A549 (cell line): ENCODE measurements around the gene AKR1E2. TPM values are rescaled to one million over a fixed set of nuclear protein-coding genes. Genes with fewer than 3 reads are reported as not detected.

Experiments used
- ATAC-seq, 2 experiments: fragments of 200-7000 bp in 1 of 2; fragments of >200 bp in 1 of 2; cut with Nextera tagmentation in 1 of 2; cut with Tn5 transposase in 1 of 2; 3 replicates each; pipeline versions ENCODE4 v1.8.0 to v1.9.1; 2018 to 2020; ENCODE audit warnings: mild to moderate bottlenecking in 1 of 2, moderate library complexity in 1 of 2
- CTCF ChIA-PET: fragments of 300-600 bp; sonication (Branson Sonifier 250); formaldehyde crosslinking; extraction: SDS; loops from one replicate; lab custom pipeline; 2021; ENCODE audit warnings: antibody characterized with exemption, inconsistent platforms; lab: Yijun Ruan, JAX
- POLR2A ChIA-PET: fragments of 350-600 bp; formaldehyde crosslinking; extraction: SDS; loops from one replicate; lab custom pipeline; 2021; ENCODE audit warnings: antibody characterized with exemption, inconsistent platforms; lab: Yijun Ruan, JAX
- DNase-seq, 2 experiments: peaks; one replicate each; pipeline versions ENCODE4 v3.0.0 to v3.0.0-alpha.2; 2011 to 2016; ENCODE audit warnings: low read depth in 1 of 2, low spot score in 1 of 2
- FAIRE-seq: peaks from 2 replicates; lab custom pipeline; 2011; peaks lifted over from hg19 to GRCh38; lab: Jason Lieb, UNC
- H3K27ac ChIP-seq, 2 experiments: fragments of >200 bp; sonication (Bioruptor Twin); formaldehyde crosslinking; 3 replicates each; pipeline ENCODE4 v1.5.1; 2016 to 2017
- H3K4me1 ChIP-seq: fragments of >200 bp; sonication (Bioruptor Twin); formaldehyde crosslinking; 3 replicates; pipeline ENCODE4 v1.6.1; 2016
- H3K4me2 ChIP-seq: fragments of >200 bp; sonication (Bioruptor Twin); formaldehyde crosslinking; 3 replicates; pipeline ENCODE4 v1.6.1; 2016
- H3K4me3 ChIP-seq: fragments of >200 bp; sonication (Bioruptor Twin); formaldehyde crosslinking; 3 replicates; pipeline ENCODE4 v1.5.1; 2016
- H3K9me3 ChIP-seq: fragments of >200 bp; sonication (Bioruptor Twin); formaldehyde crosslinking; 3 replicates; pipeline ENCODE4 v1.6.1; 2016
- ATOH8 ChIP-seq: fragments of 250-450 bp; sonication (Bioruptor Pico); IDR thresholded peaks from 2 replicates; pipeline ENCODE4 v1.5.0; 2020; ENCODE audit warnings: low read depth, mild to moderate bottlenecking, moderate library complexity
- BHLHE40 ChIP-seq: IDR thresholded peaks from 2 replicates; pipeline ENCODE4 v1.6.1; 2012; ENCODE audit warnings: low read depth, low read length, inconsistent platforms
- CEBPB ChIP-seq, 2 experiments: fragments of >200 bp in 1 of 2; sonication (Bioruptor Twin) in 1 of 2; formaldehyde crosslinking in 1 of 2; IDR thresholded peaks; 2 replicates each; pipeline ENCODE4 v1.6.1; 2012 to 2016
- EHF ChIP-seq: fragments of 250-450 bp; sonication (Bioruptor Pico); IDR thresholded peaks from 2 replicates; pipeline ENCODE4 v1.5.0; 2020; ENCODE audit warnings: mild to moderate bottlenecking
- EP300 ChIP-seq, 2 experiments: fragments of >200 bp; sonication (Bioruptor Twin); formaldehyde crosslinking; IDR thresholded peaks; 2 replicates in 1 of 2; 3 replicates in 1 of 2; pipeline ENCODE4 v1.6.1; 2016 to 2017
- GATA3 ChIP-seq: IDR thresholded peaks from 2 replicates; pipeline ENCODE4 v1.6.1; 2012; ENCODE audit warnings: borderline replicate concordance
- HDAC2 ChIP-seq: fragments of 200-600 bp; sonication (generic); IDR thresholded peaks from 2 replicates; pipeline ENCODE4 v1.6.1; 2016
- HEYL ChIP-seq: fragments of 250-450 bp; sonication (Bioruptor Pico); IDR thresholded peaks from 2 replicates; pipeline ENCODE4 v1.8.0; 2021; ENCODE audit warnings: mild to moderate bottlenecking, moderate library complexity
- HOXA7 ChIP-seq: fragments of 250-450 bp; sonication (Bioruptor Pico); IDR thresholded peaks from 2 replicates; pipeline ENCODE4 v1.5.0; 2020; ENCODE audit warnings: mild to moderate bottlenecking, moderate library complexity
- JUN ChIP-seq, 2 experiments: fragments of >200 bp; sonication (Bioruptor Twin); formaldehyde crosslinking; IDR thresholded peaks; 2 replicates in 1 of 2; 3 replicates in 1 of 2; pipeline ENCODE4 v1.6.1; 2016 to 2017
- KDM5A ChIP-seq: fragments of 200-600 bp; sonication (generic); IDR thresholded peaks from 2 replicates; pipeline ENCODE4 v1.6.1; 2016; ENCODE audit warnings: antibody characterized with exemption, mild to moderate bottlenecking
- MAFK ChIP-seq: fragments of 450-650 bp; IDR thresholded peaks from 2 replicates; pipeline ENCODE4 v1.6.1; 2014; ENCODE audit not compliant: partially characterized antibody
- MAZ ChIP-seq: fragments of 150-350 bp; IDR thresholded peaks from 2 replicates; pipeline ENCODE4 v1.6.1; 2014; ENCODE audit warnings: antibody characterized with exemption, low read depth, low read length, borderline replicate concordance
- PBX3 ChIP-seq: IDR thresholded peaks from 2 replicates; pipeline ENCODE4 v1.6.1; 2012
- PHF8 ChIP-seq: fragments of 200-600 bp; sonication (generic); IDR thresholded peaks from 2 replicates; pipeline ENCODE4 v1.6.1; 2016; ENCODE audit warnings: low read depth, mild to moderate bottlenecking, antibody characterized with exemption, moderate library complexity, borderline replicate concordance
- POLR2A ChIP-seq: IDR thresholded peaks from 2 replicates; pipeline ENCODE4 v1.6.1; 2012; ENCODE audit warnings: mild to moderate bottlenecking, low read length
- RFX5 ChIP-seq: fragments of 450-650 bp; IDR thresholded peaks from 2 replicates; pipeline ENCODE4 v1.7.1; 2014; ENCODE audit warnings: antibody characterized with exemption, mild to moderate bottlenecking, moderate library complexity
- SREBF2 ChIP-seq: fragments of 450-650 bp; IDR thresholded peaks from 2 replicates; pipeline ENCODE4 v1.6.1; 2014; ENCODE audit warnings: mild to moderate bottlenecking, moderate library complexity
- TFCP2L1 ChIP-seq: fragments of 250-450 bp; sonication (Bioruptor Pico); IDR thresholded peaks from 2 replicates; pipeline ENCODE4 v1.5.0; 2021; ENCODE audit warnings: mild to moderate bottlenecking
- TP53 ChIP-seq: fragments of 250-450 bp; sonication (Bioruptor Pico); IDR thresholded peaks from 2 replicates; pipeline ENCODE4 v1.5.0; 2021; ENCODE audit warnings: mild to moderate bottlenecking, moderate library complexity
- ZNF302 ChIP-seq: fragments of 250-450 bp; sonication (Bioruptor Pico); IDR thresholded peaks from 2 replicates; pipeline ENCODE4 v1.9.0; 2021; ENCODE audit warnings: inconsistent platforms, mild to moderate bottlenecking, moderate library complexity
- WGBS: methylation state at CpG from one replicate; pipeline ENCODE4 v1.1.6; 2017; ENCODE audit errors: missing lambda C conversion rate; 5-methylcytosine and 5-hydroxymethylcytosine counted together
- polyA plus RNA-seq, 4 experiments: library from polyadenylated mRNA; depleted of rRNA in 3 of 4; stranded (reverse); fragments of >200 nt; fragmentation: RNase III in 1 of 4; extraction: RNeasy Plus Mini Kit Qiagen cat#74134 plus additional on column Dnase treatment in 1 of 4; gene quantifications; 2 replicates in 3 of 4; 3 replicates in 1 of 4; pipeline ENCODE4 v1.2.3, GENCODE V29; 2011 to 2017
- TF ChIP-seq, protein P1 (sequence below): fragments of 150-350 bp; IDR thresholded peaks from 2 replicates; pipeline ENCODE4 v1.6.1; 2014; ENCODE audit warnings: low read depth, mild to moderate bottlenecking, low read length
- TF ChIP-seq, protein P2 (sequence below): IDR thresholded peaks from 2 replicates; pipeline ENCODE4 v1.6.1; 2012; ENCODE audit warnings: low read depth, borderline replicate concordance
- TF ChIP-seq, protein P3 (sequence below): fragments of 250-450 bp; sonication (Bioruptor Pico); IDR thresholded peaks from 2 replicates; pipeline ENCODE4 v1.5.0; 2021; ENCODE audit warnings: mild to moderate bottlenecking, moderate library complexity, borderline replicate concordance
- TF ChIP-seq, protein P4 (sequence below): fragments of >200 bp; sonication (Bioruptor Twin); formaldehyde crosslinking; IDR thresholded peaks from 3 replicates; pipeline ENCODE4 v1.5.1; 2016

The AKR1E2 gene
- polyA plus RNA-seq, 2 of the 4 experiments (the other 2 are of a cell fraction) = 11.2 to 17.5 TPM

GRCh38 chr10:4889959-4890358, 64.0 kb downstream of the AKR1E2 start (continued):
- TF ChIP-seq HEYL = no peak

DNA sequence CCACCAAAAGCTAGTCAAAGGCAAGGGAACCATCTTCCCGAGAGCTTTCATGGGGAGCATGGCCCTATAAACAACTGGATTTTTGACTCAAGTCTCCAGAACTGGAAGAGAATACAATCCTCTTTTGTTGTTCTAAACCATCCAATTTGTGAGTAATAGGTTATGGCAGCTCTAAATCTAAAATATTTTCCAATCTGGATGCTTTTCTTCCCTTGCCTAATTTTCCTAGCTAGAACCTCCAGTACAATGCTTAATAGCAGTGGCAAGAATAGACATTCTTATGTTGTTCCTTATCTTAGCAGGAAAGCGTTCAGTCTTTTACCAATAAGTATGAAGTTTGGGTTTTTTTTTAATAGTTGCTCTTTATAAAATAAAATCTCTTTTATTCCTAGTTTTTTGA, 66.7 kb downstream of the AKR1E2 start:
- H3K9me3 ChIP-seq = peaks cover 3% of the 10 kb centered on the region; the same call in 1 of the 3 replicates
- no peak overlapping the region for H3K4me3 ChIP-seq
- no peak for DNase-seq
- CTCF ChIA-PET = interaction anchor here (0.6 kb wide), 1 partner anchor 382 kb away, joined by 3 read pairs; no protein-coding TSS in a partner anchor
- 86% methylated on average over 2 of the region's 2 CpGs for WGBS
- no peak for FAIRE-seq
- H3K4me1 ChIP-seq = no peaks in the 10 kb centered on the region
- ATAC-seq = no peak
- TF ChIP-seq PHF8 (no peak), POLR2A (no peak), PBX3 (no peak), MAZ (no peak), ATOH8 (CRISPR knock-in tag) (no peak), HOXA7 (CRISPR knock-in tag) (no peak), RFX5 (no peak), ZNF302 (no peak), HEYL (no peak), BHLHE40 (no peak), EHF (CRISPR knock-in tag) (no peak), KDM5A (no peak)
- TF ChIP-seq, protein P1, sequence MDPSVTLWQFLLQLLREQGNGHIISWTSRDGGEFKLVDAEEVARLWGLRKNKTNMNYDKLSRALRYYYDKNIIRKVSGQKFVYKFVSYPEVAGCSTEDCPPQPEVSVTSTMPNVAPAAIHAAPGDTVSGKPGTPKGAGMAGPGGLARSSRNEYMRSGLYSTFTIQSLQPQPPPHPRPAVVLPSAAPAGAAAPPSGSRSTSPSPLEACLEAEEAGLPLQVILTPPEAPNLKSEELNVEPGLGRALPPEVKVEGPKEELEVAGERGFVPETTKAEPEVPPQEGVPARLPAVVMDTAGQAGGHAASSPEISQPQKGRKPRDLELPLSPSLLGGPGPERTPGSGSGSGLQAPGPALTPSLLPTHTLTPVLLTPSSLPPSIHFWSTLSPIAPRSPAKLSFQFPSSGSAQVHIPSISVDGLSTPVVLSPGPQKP = no peak
- TF ChIP-seq, protein P2, sequence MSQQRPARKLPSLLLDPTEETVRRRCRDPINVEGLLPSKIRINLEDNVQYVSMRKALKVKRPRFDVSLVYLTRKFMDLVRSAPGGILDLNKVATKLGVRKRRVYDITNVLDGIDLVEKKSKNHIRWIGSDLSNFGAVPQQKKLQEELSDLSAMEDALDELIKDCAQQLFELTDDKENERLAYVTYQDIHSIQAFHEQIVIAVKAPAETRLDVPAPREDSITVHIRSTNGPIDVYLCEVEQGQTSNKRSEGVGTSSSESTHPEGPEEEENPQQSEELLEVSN = no peak
- no peak overlapping the region for H3K27ac ChIP-seq
- POLR2A ChIA-PET = no interaction called here
- H3K4me2 ChIP-seq = no peak overlapping the region

DNA sequence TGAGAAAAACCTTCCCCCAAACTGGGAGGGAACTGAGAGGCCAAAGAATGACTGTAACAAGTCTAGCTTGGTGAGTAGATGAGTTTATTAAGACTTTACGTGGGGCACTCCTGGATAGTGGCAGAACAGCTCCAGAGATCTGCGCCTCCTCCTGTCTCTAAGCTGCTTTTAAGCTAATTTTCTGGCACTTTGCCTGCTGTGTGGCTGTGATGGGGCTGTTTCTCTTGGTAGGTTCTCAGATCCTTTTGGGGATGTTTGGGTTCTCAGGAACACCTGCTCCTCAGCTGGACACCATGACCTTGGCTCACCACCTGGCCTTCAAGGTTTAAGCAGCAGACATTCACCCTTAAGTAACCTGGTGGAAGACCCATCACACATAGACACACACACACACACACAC, 68.3 kb downstream of the AKR1E2 start:
- Histone ChIP-seq H3K4me3 (no peak overlapping the region), H3K4me2 (no peak overlapping the region), H3K9me3 (peaks cover 3% of the 10 kb centered on the region; the same call in 1 of the 3 replicates), H3K4me1 (no peaks in the 10 kb centered on the region), H3K27ac (no peak overlapping the region)
- DNase-seq (no peak), ATAC-seq (no peak), FAIRE-seq (no peak)
- 100% methylated on average over 2 of the region's 2 CpGs for WGBS
- TF ChIP-seq JUN (IDR thresholded peaks at IDR 0.05) = no peak
- TF ChIP-seq HDAC2 = no peak
- no peak for TF ChIP-seq RFX5
- TF ChIP-seq TP53 (CRISPR knock-in tag) = no peak
- TF ChIP-seq BHLHE40 = no peak
- no peak for TF ChIP-seq EP300 (IDR thresholded peaks at IDR 0.05)
- TF ChIP-seq, protein P3, sequence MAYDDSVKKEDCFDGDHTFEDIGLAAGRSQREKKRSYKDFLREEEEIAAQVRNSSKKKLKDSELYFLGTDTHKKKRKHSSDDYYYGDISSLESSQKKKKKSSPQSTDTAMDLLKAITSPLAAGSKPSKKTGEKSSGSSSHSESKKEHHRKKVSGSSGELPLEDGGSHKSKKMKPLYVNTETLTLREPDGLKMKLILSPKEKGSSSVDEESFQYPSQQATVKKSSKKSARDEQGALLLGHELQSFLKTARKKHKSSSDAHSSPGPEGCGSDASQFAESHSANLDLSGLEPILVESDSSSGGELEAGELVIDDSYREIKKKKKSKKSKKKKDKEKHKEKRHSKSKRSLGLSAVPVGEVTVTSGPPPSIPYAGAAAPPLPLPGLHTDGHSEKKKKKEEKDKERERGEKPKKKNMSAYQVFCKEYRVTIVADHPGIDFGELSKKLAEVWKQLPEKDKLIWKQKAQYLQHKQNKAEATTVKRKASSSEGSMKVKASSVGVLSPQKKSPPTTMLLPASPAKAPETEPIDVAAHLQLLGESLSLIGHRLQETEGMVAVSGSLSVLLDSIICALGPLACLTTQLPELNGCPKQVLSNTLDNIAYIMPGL (CRISPR knock-in tag) = no peak
- TF ChIP-seq GATA3 = no peak
- TF ChIP-seq HOXA7 (CRISPR knock-in tag) = no peak
- TF ChIP-seq SREBF2 = no peak
- no peak for TF ChIP-seq TFCP2L1 (CRISPR knock-in tag)
- TF ChIP-seq, protein P4, sequence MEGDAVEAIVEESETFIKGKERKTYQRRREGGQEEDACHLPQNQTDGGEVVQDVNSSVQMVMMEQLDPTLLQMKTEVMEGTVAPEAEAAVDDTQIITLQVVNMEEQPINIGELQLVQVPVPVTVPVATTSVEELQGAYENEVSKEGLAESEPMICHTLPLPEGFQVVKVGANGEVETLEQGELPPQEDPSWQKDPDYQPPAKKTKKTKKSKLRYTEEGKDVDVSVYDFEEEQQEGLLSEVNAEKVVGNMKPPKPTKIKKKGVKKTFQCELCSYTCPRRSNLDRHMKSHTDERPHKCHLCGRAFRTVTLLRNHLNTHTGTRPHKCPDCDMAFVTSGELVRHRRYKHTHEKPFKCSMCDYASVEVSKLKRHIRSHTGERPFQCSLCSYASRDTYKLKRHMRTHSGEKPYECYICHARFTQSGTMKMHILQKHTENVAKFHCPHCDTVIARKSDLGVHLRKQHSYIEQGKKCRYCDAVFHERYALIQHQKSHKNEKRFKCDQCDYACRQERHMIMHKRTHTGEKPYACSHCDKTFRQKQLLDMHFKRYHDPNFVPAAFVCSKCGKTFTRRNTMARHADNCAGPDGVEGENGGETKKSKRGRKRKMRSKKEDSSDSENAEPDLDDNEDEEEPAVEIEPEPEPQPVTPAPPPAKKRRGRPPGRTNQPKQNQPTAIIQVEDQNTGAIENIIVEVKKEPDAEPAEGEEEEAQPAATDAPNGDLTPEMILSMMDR = no peak
- no peak for TF ChIP-seq CEBPB (IDR thresholded peaks at IDR 0.05)
- no peak for TF ChIP-seq MAFK
- POLR2A ChIA-PET = no interaction called here
- CTCF ChIA-PET = interaction anchor here (0.8 to 1.5 kb wide), 4 partner anchors 11 to 88 kb away, joined by 3 to 9 read pairs (median 4); no protein-coding TSS in a partner anchor
